SK-N-SH treated with all-trans-retinoic acid at 6 μM for 48 hours (cell line): ENCODE data around the gene DCAF15.

Source experiments
- ARNTL ChIP-seq: fragments of 450-650 bp; formaldehyde crosslinking; IDR thresholded peaks from 2 replicates; pipeline ENCODE4 v1.5.0; 2020; ENCODE audit warnings: low read depth, mild to moderate bottlenecking, moderate library complexity, borderline replicate concordance
- RARB ChIP-seq: fragments of 250-450 bp; sonication (Bioruptor Pico); IDR thresholded peaks from 2 replicates; pipeline ENCODE4 v1.8.0; 2021; ENCODE audit warnings: mild to moderate bottlenecking, moderate library complexity
- ZFP3 ChIP-seq: fragments of 250-450 bp; sonication (Bioruptor Pico); IDR thresholded peaks from 2 replicates; pipeline ENCODE4 v1.5.0; 2020; ENCODE audit warnings: mild to moderate bottlenecking, moderate library complexity
- TF ChIP-seq, protein P1 (sequence below): fragments of 250-450 bp; sonication (Bioruptor Pico); IDR thresholded peaks from 2 replicates; pipeline ENCODE4 v1.5.1; 2020; ENCODE audit warnings: low read depth, mild to moderate bottlenecking, moderate library complexity
- TF ChIP-seq, protein P2 (sequence below): fragments of 250-450 bp; sonication (Bioruptor Pico); IDR thresholded peaks from 2 replicates; pipeline ENCODE4 v1.8.0; 2020; ENCODE audit warnings: mild to moderate bottlenecking, moderate library complexity, borderline replicate concordance

DNA sequence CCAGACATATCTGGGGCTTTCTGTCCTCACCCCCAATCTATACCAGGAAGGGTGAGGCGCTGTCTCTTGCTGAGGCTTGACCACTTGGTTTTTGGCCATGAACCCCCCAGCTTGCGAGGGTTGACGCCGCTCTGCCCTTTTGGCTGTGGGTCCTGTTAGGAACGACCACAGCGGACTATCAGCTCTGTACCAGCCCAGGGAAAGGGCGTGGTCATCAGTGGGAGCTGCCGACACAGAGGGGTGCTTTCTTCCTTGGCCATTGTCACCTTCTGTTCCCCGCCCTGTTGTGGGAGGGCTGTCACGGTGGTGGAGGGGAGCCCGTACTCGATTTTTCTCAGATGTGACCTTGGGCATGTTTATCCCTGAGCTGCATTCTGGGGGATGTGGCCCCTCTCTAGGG lies 5.7 kb downstream of the DCAF15 start:
- TF ChIP-seq, protein P1, sequence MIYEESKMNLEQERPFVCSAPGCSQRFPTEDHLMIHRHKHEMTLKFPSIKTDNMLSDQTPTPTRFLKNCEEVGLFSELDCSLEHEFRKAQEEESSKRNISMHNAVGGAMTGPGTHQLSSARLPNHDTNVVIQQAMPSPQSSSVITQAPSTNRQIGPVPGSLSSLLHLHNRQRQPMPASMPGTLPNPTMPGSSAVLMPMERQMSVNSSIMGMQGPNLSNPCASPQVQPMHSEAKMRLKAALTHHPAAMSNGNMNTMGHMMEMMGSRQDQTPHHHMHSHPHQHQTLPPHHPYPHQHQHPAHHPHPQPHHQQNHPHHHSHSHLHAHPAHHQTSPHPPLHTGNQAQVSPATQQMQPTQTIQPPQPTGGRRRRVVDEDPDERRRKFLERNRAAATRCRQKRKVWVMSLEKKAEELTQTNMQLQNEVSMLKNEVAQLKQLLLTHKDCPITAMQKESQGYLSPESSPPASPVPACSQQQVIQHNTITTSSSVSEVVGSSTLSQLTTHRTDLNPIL (CRISPR knock-in tag), result no peak
- TF ChIP-seq RARB (CRISPR knock-in tag), result no peak
- TF ChIP-seq ZFP3 (CRISPR knock-in tag), result no peak
- TF ChIP-seq, protein P2, sequence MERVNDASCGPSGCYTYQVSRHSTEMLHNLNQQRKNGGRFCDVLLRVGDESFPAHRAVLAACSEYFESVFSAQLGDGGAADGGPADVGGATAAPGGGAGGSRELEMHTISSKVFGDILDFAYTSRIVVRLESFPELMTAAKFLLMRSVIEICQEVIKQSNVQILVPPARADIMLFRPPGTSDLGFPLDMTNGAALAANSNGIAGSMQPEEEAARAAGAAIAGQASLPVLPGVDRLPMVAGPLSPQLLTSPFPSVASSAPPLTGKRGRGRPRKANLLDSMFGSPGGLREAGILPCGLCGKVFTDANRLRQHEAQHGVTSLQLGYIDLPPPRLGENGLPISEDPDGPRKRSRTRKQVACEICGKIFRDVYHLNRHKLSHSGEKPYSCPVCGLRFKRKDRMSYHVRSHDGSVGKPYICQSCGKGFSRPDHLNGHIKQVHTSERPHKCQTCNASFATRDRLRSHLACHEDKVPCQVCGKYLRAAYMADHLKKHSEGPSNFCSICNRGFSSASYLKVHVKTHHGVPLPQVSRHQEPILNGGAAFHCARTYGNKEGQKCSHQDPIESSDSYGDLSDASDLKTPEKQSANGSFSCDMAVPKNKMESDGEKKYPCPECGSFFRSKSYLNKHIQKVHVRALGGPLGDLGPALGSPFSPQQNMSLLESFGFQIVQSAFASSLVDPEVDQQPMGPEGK (CRISPR knock-in tag), result no peak
- TF ChIP-seq ARNTL, result no peak
